ENCODE measurements around the gene TMEM52.

TMEM52 gene

DNA sequence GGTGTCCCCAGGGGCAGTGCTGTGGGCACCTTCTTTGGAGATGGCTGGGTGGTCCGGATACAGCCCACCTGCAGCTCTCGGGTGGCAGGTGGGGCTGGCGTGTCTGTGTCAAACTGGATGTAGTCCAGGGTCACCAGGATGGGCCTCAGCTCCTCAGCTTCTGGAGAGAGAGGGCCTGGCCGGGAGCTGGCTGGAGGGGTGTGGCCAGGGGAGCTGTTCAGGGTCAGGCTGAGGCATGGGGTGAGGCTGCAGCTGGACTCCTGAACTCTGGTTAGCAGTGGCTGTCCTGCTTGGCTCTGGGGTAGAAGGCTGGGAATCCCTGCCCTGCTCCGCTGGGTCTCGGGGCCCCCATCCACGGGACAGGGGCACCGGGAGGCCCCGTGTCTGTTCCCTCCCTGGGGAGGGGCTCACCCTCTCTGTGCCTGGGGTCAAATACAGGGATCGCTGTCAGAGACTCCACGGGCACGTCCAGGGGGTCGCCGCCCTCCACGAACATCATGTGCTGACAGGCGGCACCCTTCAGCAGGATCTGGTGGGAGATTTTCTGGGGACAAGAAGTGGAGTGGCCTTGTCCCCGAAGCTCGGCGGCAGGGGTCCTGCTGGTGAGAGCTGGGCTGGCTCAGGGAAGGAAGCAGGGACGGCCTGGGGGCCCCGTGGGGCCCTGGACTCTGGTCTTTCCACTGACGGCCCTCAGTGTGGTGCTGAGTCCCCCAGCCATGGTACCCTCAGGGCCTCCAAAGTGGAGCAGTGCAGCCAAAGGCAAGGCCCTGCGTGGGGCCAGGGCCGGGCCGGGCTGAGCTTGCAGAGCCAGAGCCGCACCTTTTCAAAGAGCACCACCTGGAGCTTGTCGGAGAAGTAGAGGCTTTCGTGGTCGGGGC, 4.1 kb upstream of the TMEM52 start:
- TF ChIP-seq, protein P1, sequence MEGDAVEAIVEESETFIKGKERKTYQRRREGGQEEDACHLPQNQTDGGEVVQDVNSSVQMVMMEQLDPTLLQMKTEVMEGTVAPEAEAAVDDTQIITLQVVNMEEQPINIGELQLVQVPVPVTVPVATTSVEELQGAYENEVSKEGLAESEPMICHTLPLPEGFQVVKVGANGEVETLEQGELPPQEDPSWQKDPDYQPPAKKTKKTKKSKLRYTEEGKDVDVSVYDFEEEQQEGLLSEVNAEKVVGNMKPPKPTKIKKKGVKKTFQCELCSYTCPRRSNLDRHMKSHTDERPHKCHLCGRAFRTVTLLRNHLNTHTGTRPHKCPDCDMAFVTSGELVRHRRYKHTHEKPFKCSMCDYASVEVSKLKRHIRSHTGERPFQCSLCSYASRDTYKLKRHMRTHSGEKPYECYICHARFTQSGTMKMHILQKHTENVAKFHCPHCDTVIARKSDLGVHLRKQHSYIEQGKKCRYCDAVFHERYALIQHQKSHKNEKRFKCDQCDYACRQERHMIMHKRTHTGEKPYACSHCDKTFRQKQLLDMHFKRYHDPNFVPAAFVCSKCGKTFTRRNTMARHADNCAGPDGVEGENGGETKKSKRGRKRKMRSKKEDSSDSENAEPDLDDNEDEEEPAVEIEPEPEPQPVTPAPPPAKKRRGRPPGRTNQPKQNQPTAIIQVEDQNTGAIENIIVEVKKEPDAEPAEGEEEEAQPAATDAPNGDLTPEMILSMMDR (IDR thresholded peaks at IDR 0.05): no peak

DNA sequence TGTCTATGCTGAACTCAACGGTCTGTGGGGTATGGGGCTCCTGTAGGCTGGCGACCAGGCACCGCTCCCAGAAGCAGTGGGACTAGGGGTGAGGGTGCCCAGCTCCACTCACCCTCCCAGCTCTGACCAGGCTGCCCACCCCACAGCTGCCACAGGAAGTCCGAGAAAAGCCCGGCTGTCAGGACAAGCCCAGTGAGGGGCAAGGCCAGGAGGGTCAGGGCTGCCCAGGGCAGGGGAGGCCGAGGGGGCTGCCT, 3.5 kb upstream of the TMEM52 start:
- TF ChIP-seq, protein P1 (IDR thresholded peaks at IDR 0.05): no peak

DNA sequence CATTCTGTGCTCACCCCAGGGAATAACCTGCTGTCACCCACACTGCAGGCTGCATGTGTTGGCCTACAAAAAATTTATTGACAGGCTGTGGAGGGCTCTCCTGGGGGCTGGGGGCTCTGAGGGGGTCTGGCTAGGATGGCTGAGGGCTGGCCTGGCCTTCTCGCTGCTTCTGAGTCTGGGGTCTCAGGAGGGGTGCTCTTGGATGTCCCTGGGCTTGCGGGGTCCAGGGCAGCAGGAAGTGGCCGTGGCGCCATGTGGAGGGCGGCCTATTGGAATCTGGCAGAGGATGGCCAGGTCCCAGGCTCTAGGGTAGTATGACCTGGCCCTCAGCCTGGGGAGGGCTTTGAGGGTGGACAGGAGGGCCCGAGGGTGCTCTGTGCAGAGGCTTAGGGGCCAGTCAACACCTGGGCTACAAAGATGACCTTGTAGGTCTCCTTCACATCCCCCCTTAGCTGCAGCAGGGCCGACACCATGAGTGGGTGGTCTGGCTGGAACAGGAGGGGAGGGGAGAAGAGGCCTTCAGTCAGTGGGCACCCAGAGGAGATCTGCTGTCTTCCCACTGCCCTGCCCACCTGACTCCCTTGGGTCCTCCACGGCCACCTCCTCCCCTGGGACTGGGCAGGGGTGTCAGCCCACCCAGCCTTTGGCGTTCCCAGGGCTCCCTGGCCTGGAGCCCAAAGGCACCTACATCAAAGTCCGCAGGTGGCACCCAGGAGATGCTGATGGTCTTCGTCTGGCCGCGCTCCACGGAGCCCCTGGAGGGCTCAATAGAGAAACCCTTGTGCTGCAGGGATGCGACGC, 3.0 kb upstream of the TMEM52 start:
- TF ChIP-seq, protein P1 (IDR thresholded peaks at IDR 0.05): no peak

DNA sequence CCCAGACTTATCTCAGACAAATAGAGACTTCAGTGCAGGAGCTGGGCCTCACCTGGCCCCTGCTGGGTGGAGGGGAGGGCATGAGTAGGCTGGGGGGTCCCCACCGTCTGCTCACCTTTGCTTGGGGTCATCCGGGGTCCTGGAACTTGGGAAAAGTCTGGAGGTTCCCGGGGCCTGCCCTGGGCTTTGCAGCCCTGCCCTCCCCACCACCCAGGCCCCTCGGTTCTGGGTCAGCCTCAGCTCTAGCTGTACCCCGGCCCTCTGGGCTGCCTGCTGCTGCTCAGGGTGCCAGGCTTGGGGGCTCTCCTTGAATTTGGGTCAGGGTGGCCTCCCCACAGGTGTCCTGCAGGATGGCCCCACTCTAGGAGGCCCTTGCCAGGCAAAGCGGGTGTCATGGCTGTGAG, 2.4 kb upstream of the TMEM52 start:
- TF ChIP-seq, protein P1 (IDR thresholded peaks at IDR 0.05): no peak

DNA sequence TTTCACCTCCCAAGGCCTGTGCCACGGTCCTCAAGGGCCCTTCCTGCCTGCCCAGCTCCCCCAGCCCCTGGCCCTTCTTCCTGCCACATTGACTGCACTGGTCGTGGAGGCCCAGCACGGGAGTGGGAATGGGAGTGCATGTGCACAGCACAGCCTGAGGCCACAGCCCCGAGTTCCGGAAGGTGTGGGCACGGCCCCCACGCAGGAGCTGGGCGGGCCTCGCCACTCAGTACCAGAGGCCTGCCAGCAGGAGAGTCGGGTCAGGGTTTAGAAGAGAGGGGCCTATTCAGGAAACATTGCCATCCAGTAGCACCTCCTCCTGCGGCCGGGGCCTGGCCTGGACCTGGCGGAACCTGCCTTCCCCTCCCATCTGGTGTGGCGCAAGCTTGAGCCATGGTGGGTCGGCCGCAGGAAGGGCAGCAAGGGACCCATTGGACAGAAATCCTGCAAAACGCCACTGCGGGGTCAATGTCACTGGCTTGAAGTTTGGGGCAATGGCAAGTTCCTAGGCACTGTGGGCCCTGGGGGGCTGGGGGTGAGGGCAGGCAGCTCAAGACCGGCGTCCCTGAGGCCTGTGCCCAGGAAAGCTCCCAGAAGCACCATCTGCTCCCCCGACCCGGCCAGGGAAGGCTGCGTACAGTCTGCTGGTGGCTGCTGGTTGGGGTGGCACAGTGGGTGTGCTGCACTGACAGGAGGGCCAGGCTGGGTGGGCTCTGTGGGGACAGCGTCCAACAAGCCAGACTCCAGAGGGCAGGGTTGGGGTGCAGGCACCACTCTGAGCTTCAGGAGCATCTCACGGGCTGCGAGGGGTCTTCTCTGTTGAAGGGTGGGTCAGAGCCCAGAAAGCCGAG, 1.8 kb upstream of the TMEM52 start:
- TF ChIP-seq, protein P1 (IDR thresholded peaks at IDR 0.05): no peak

DNA sequence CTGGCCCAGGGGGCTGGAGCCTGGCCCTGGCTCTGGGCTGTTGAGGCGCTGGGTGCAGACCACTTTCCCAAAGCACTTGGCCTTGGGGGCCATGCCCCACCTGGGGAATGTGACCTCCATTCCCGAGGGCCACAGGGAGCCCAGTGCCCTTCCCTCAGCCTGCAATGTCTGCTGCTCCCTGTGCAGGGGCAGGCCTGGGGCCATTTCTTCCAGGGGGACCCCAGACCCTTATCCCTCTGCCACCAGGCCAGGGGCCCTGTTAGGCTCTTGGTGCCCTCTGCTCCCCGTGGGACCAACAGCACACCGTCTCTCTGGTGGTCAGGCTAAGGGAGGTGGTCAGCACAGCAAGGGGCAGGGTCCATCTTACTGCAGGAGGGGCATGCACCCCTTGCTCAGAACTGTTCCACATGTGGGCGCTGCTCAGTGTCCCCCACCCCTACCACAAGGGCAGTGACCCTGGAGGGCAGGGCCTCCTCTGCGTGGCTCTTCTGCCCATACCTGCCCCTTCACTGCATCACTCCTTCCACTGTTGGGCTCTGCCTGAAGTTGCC, 1.1 kb upstream of the TMEM52 start:
- TF ChIP-seq, protein P1 (IDR thresholded peaks at IDR 0.05): no peak

All from LNCAP (cell line).